Cardiac muscle cell (in vitro differentiated cells and primary cell): ENCODE measurements around the gene EEF1AKMT3. TPM values are rescaled to one million over a fixed set of nuclear protein-coding genes. Genes with fewer than 3 reads are reported as not detected.

Experiments used
- DNase-seq, 2 donors: peaks; one replicate each; pipeline versions ENCODE4 v3.0.0 to v3.0.0-alpha.2; 2010 to 2017; ENCODE audit warnings: low read depth in 1 of 2, low spot score in 1 of 2
- H3K27ac ChIP-seq: fragments of 200-600 bp; sonication (generic); 2 replicates; pipeline ENCODE4 v1.5.1; 2016
- H3K27me3 ChIP-seq: fragments of 200-600 bp; sonication (generic); 2 replicates; pipeline ENCODE4 v1.6.0; 2016; ENCODE audit warnings: control low read depth
- H3K36me3 ChIP-seq: fragments of 200-600 bp; sonication (generic); 2 replicates; pipeline ENCODE4 v1.5.1; 2016; ENCODE audit warnings: control low read depth
- H3K4me1 ChIP-seq: fragments of 200-600 bp; sonication (generic); 2 replicates; pipeline ENCODE4 v1.8.1; 2017; ENCODE audit warnings: low read depth, mild to moderate bottlenecking, mixed run types
- H3K4me3 ChIP-seq: fragments of 200-600 bp; sonication (generic); 2 replicates; pipeline ENCODE4 v1.5.1; 2016; ENCODE audit warnings: mild to moderate bottlenecking
- H3K9me3 ChIP-seq: fragments of 200-600 bp; sonication (generic); 2 replicates; pipeline ENCODE4 v1.5.1; 2017; ENCODE audit warnings: low read depth, mild to moderate bottlenecking, control low read depth
- CTCF ChIP-seq: IDR thresholded peaks from 2 replicates; pipeline ENCODE4 v1.5.1; 2012; ENCODE audit warnings: low read depth, mild to moderate bottlenecking, low read length
- polyA plus RNA-seq: library from polyadenylated mRNA; unstranded; fragments of >200 nt; fragmentation: Nextera tagmentation; extraction: Ambion mirVana; gene quantifications from 2 replicates; pipeline ENCODE4 v1.2.1, GENCODE V29; 2016
- total RNA-seq: library from RNA; depleted of rRNA; stranded (reverse); fragments of >200 nt; gene quantifications from 2 replicates; pipeline ENCODE4 v1.2.3, GENCODE V29; 2016

Gene EEF1AKMT3
- total and polyA plus RNA-seq, 2 experiments from 2014 or later = 3.9 to 4.8 TPM

- no peak for TF ChIP-seq CTCF
- H3K27me3 ChIP-seq = no peaks in the 10 kb centered on the region
- peaks cover 6% of the 10 kb centered on the region for H3K4me1 ChIP-seq
- no peak for DNase-seq
- no peak overlapping the region for H3K27ac ChIP-seq
- H3K9me3 ChIP-seq = no peaks in the 10 kb centered on the region
- no peak overlapping the region for H3K4me3 ChIP-seq
- peaks cover 14% of the 10 kb centered on the region for H3K36me3 ChIP-seq
Observed at GRCh38 chr12:57782243-57782607, 9.8 kb downstream of the EEF1AKMT3 start.

GRCh38 chr12:57782608-57783465, 10.4 kb downstream of the EEF1AKMT3 start, which contains the start of gene TSFM:
TSS of gene TSFM (plus strand) at chr12:57782787. CDS start at chr12:57782802, 15 bp downstream.
- Histone ChIP-seq H3K36me3 (peaks cover 15% of the 10 kb centered on the region), H3K4me1 (peaks cover 6% of the 10 kb centered on the region), H3K4me3 (peak within 1 kb of the TSS; percentile 99), H3K27me3 (no peaks in the 10 kb centered on the region), H3K9me3 (no peaks in the 10 kb centered on the region), H3K27ac (peak within 1 kb of the TSS; percentile 46)
- peak; percentile 90 for TF ChIP-seq CTCF
- peak; percentile 96 to 98 for DNase-seq

GRCh38 chr12:57783466-57783801, 11.0 kb downstream of the EEF1AKMT3 start:
- peak overlapping the region; percentile 99 for H3K4me3 ChIP-seq

GRCh38 chr12:57783861-57784260, 11.4 kb downstream of the EEF1AKMT3 start:
- no peak for TF ChIP-seq CTCF
- Histone ChIP-seq H3K27ac (no peak overlapping the region), H3K4me1 (peaks cover 6% of the 10 kb centered on the region), H3K9me3 (no peaks in the 10 kb centered on the region), H3K36me3 (peaks cover 15% of the 10 kb centered on the region), H3K4me3 (peak overlapping the region; percentile 99), H3K27me3 (no peaks in the 10 kb centered on the region)
- DNase-seq = no peak

More at GRCh38 chr12:57783466-57783801, 11.0 kb downstream of the EEF1AKMT3 start:
- DNase-seq = no peak
- H3K4me1 ChIP-seq = peaks cover 6% of the 10 kb centered on the region
- H3K27ac ChIP-seq = no peak overlapping the region
- H3K9me3 ChIP-seq = no peaks in the 10 kb centered on the region
- H3K27me3 ChIP-seq = no peaks in the 10 kb centered on the region
- TF ChIP-seq CTCF = no peak
- H3K36me3 ChIP-seq = peaks cover 15% of the 10 kb centered on the region

GRCh38 chr12:57793920-57794319, 21.5 kb downstream of the EEF1AKMT3 start:
- no peak for TF ChIP-seq CTCF
- Histone ChIP-seq H3K9me3 (no peaks in the 10 kb centered on the region), H3K27me3 (no peaks in the 10 kb centered on the region), H3K4me1 (no peaks in the 10 kb centered on the region), H3K36me3 (peaks cover 58% of the 10 kb centered on the region), H3K27ac (no peak overlapping the region), H3K4me3 (no peak overlapping the region)
- peak in 1 of 2 donors; percentile 79 for DNase-seq
